NCI-H2196 (cell line): ENCODE results near the gene LCP2.

Source experiments
- DNase-seq: peaks from one replicate; lab custom pipeline; 2025; ENCODE audit not compliant: unreplicated experiment; lab: John Stamatoyannopoulos, UW

The LCP2 gene

DNA sequence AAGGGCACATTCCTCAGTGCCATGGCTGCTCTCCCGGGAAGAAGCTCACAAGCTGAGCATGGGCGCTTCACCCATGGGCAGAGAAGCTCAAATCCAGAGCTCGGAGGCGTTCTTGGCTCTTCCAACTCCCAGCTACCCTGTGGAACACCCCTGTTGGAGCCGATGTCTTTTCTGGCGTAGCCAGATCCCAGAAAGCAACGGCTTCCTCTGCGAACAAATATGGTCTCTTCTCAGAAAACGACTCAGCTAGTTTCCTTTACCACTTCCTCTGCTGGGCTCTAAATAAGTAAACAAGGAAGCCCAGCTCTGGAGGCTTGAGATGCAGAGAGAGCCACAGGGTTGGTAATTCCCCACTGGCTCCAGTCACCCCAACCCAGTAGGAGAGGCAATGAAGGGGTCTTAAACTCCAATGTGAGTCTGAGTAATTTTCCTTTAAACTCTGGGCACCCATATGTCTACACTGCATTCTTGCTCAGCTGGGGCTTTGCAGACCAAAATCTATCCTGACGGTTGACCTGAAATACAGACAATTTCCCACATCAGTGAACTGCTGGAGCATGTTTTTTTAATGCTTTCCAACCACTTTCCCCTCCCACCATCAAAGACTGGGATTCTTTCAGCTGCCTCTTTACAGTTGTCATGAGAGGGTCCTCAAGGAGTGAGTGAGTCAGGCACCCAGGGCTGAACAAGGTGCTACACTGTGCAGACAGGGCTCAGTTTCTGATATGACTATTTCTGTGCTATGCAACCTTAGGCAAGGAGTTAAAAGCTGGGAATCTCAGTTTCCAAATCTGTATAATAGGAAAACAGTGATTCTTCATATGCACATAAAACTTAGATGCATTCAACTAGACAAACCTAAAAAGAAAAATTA is at the start of gene LCP2:
TSS of gene LCP2 (minus strand) at position 189 of the 874 bp plus-strand sequence. CDS start at position 23, 166 bp downstream.
- no peak for DNase-seq

DNA sequence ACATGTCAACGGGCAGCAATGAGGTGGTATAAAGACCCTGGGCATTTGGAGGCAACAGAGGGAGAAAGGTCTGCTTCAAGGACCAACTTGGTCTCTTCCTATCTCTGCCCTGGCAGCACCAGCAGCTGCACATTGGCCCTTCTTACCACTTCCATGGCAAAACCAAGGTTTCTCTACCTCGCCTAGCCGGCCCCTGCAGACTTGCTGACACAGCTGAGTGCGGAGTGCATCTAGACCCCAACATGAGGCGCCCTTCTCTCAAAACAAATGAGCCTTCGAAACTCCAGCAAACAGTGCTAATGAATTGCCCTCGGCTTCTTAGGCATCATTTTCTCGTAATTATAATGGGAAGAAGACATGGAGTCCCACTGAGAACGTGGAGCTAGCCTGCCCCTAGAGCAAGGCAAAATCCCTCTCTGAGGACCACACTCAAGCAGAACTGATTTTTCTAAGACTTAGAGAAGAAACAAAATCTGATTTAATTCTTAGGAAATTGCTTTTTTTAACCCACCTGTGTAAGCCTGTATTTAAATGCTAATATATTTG is 49.5 kb upstream of the LCP2 start:
- DNase-seq = no peak

DNA sequence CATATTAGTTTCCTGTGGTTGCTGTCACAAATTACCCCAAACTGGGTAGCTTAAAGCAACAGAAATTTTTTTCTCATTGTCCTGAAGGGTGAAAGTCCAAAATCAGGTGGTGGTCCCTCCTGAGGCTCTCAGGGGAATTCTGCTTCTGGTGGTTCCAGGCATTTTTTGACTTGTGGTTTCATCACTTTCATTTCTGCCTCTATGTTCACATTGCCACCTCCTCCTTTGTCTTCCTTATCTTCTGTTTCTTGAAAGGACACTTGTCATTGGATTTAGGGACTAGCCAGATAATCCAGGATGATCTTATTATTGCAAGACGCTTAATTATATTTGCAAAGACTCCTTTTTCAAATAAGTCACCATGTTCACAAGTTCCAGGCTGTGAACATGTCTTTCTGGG is 48.4 kb upstream of the LCP2 start:
- no peak for DNase-seq

- DNase-seq = no peak
Measured at GRCh38 chr5:170343177-170343576, 45.6 kb upstream of the LCP2 start.

GRCh38 chr5:170342153-170342725 is 44.7 kb upstream of the LCP2 start:
- DNase-seq = no peak

GRCh38 chr5:170341545-170341944 is 44.0 kb upstream of the LCP2 start:
- no peak for DNase-seq

DNA sequence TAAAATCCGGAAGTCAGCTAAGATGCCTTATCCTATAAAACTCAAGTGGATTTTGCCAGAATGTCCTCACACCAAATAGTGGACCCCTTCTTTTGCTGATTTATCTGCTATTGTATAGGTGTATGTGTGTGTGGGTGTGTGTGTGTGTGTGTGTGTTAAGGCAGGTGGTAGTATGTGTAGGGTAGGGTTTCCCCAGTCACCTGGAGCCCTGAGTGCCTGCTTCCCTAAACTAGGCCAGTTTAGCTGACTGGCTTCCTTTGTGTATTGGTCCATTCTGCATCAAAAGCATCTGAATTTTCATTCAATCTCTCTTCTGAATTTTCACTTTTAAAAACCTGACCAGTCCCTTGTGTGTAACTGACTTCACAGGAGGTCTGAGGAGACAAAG is 42.2 kb upstream of the LCP2 start:
- no peak for DNase-seq

- no peak for DNase-seq
Measured at GRCh38 chr5:170338933-170339779, 41.6 kb upstream of the LCP2 start.

DNA sequence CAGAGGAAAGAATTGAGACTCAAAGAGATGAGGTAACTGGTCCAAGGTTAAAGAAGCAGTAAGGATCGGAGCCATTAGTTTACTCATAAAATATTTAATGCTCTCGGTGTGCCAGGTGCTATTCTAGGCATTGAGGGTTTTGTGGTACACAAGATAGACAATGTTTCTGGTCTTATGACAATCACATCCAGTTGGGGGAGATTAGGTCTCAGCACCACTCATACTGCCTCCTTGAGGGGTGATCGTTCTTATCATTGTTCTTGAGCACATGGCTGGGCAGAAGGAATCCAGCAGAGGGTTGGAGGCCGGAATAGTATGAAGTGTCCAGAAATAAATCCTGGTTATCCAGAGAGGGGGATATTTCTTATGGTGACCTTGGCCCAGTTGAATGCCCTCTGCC is 40.7 kb upstream of the LCP2 start:
- no peak for DNase-seq

GRCh38 chr5:170337045-170337733 is 39.6 kb upstream of the LCP2 start:
- DNase-seq = no peak

DNA sequence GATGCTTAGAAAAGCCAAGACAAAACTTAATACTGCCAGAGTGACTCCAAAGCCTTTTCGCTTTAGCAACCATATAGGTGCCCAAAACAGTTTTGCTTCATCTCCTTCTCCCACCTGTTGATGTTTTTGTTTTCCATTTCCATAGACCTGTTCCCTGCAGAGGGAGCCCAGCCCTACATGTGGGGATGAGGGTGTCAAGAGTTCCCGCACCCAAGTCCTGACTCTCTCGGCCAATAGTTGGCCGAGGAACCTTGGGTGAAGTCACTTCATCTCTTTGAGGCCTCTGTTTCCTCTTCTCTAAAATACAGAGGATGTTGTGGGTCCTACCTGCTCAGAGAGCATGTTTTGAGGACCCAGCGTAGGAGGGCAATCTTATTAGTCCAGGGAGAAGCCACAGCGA is 38.5 kb upstream of the LCP2 start:
- DNase-seq = no peak

GRCh38 chr5:170334626-170335025 is 37.0 kb upstream of the LCP2 start:
- DNase-seq = no peak

DNA sequence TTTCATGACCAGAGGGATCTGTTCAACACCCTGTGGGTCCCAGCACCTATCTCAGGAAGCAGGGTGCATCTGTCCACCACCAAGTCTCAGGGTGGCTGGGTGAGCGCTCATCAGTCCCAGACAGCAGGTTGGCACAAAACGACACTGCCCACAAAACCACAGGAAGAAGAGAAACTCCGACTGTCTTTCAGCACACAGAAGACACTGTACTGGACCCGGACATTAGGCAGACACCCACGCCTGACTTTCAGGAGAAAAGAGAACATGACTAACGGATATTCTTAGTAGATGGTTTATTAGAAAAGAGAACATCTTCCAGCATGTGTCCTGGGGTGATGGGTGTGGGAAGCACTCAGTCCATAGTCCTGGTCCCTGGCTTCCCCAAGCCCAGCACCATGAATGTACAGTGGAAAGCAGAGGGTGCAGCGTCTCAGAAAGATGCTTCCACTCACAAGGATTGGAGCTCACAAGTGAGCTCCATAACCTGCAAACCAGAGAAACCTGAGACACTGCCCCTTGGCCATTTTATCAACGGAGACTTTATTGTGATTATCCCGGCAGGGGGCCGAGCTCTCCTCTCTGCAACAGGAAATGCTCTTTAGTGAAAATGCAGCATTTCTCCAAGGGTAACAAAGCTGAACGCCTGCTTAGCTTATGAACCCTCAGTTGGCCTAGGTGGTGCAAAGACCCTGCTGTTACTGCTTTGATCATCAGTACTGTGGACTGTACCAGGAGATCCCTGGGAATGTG is 35.8 kb upstream of the LCP2 start:
- DNase-seq = no peak

DNA sequence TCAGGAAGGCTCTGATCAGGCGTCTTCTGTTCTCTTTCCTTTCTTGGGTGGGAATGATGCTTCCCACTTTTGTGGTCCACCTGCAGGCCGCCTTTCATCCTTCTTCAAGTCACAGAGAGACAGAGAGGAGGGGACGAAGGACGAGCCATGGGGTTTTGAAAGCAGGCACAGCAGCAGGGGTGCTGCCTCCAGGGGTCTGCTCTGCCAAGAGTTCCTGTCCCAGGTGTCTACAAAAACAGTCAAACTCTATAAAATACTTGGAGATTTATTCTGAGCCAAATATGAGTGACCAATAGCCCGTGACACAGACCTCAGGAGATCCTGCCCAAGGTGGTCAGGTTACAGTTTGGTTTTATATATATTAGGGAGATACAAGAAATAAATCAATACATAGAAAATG is 34.5 kb upstream of the LCP2 start:
- DNase-seq = no peak

DNA sequence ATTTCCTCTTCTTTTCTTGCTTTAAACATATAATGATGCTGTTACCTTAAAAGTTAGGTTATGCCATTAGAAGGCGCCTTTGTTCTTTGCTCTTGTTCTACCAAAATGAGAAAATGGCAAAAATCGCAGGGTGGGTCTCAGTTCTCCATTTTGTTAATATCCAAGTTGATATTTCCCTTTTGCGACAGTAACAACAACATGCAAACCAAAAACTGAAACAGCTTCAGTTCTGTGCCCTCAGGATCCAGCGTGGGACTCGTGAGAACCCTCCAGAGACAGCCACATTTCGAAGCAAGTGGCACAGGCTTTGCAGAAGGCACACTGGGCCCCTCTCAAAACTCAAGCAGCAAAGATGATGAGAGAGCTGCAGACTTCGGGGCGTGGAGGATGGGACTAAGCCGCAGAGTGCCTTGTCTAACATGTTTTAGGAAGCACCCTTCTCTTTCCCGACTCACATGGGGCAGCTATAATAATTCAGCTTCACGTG is 33.0 kb upstream of the LCP2 start:
- no peak for DNase-seq

GRCh38 chr5:170329524-170329923 is 31.9 kb upstream of the LCP2 start:
- DNase-seq = no peak

DNA sequence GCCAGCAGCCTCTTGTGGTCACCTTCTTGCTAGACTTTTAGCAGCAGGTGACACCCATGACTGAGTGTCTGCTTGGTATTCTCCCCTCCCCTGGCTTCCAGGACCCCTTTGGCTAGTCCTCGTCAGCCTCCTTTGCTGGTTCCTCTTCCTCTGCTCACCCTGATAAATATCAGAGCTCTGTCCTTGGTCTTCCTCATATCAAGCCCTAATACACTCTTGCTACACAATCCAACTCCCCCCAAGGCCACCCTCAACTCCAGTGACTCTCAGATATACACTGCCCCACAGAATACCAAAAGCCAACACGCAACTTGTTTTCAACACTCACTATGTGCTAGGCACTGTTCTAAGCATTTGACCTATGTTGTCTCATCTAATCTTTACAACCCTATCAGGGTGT is 30.3 kb upstream of the LCP2 start:
- no peak for DNase-seq

DNA sequence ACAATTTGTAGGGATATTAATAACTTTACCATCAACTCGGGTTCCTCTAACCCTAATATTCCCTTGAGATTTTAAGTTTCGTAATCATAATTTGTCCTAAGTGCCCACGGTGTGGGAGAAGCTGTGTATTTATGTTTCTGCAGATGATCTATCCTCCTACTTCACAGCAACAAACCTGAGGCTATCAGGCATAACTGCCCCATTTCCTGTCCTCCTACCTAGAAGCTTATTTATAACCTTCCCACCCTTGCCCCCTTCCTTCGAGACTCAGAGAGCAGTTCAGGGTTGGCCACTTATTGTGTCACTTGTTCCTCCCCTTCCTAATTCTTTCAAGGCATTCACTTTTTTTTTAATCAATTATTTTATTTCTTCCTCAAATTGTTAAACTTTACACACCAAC is 29.6 kb upstream of the LCP2 start:
- no peak for DNase-seq

GRCh38 chr5:170319301-170319700 is 21.7 kb upstream of the LCP2 start:
- DNase-seq = no peak

DNA sequence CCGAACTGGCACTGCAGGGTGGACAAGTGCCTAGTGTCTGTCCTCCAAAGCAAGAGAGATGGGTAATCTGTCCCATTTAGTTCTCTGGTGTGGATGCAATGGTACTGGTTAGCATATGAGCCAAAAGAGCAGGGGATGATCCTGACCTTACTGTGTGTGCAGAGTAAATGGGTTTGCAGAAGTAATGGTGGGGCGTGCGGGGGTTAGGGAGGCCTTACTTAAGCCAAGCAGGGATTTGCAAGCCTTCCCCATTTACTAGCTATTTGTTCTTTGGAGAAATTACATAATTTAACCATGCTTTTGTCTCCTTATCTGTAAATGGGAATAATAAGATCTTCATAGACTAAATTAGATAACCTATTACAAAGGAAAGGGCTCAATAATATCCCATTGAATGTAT is 19.9 kb upstream of the LCP2 start:
- no peak for DNase-seq
